ENCODE results near the gene SLC35B2.

The SLC35B2 gene

DNA sequence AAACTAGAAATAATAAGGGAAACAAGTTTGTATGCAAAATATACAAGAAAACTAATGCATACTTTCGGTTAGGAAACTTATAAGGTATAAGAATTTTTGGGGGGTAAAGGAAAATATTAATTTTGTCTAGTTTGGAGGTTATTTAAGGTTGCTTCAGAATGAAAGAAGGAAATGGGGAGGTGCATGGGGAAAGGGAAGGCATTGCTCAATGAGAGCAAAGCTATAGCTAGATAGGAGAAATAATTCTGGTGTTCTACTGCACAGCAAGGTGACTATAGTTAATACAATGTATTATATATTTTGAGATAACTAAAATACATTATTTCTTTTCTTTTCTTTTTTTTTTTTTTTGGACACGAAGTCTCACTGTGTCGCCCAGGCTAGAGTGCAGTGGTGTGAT, 46.0 kb downstream of the SLC35B2 start:
- Mint-ChIP-seq H3K4me1 (peaks cover 21% of the 10 kb centered on the region), H3K4me3 (no peak overlapping the region), H3K27me3 (ENCODE audit: low read depth) (peaks cover 4% of the 10 kb centered on the region), H3K36me3 (ENCODE audit: low read depth) (no peaks in the 10 kb centered on the region), H3K9me3 (no peaks in the 10 kb centered on the region), H3K27ac (no peak overlapping the region)
- TF ChIP-seq, protein P1, sequence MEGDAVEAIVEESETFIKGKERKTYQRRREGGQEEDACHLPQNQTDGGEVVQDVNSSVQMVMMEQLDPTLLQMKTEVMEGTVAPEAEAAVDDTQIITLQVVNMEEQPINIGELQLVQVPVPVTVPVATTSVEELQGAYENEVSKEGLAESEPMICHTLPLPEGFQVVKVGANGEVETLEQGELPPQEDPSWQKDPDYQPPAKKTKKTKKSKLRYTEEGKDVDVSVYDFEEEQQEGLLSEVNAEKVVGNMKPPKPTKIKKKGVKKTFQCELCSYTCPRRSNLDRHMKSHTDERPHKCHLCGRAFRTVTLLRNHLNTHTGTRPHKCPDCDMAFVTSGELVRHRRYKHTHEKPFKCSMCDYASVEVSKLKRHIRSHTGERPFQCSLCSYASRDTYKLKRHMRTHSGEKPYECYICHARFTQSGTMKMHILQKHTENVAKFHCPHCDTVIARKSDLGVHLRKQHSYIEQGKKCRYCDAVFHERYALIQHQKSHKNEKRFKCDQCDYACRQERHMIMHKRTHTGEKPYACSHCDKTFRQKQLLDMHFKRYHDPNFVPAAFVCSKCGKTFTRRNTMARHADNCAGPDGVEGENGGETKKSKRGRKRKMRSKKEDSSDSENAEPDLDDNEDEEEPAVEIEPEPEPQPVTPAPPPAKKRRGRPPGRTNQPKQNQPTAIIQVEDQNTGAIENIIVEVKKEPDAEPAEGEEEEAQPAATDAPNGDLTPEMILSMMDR (IDR thresholded peaks at IDR 0.05; ENCODE audit: unreplicated experiment in 3 of 3): no peak

DNA sequence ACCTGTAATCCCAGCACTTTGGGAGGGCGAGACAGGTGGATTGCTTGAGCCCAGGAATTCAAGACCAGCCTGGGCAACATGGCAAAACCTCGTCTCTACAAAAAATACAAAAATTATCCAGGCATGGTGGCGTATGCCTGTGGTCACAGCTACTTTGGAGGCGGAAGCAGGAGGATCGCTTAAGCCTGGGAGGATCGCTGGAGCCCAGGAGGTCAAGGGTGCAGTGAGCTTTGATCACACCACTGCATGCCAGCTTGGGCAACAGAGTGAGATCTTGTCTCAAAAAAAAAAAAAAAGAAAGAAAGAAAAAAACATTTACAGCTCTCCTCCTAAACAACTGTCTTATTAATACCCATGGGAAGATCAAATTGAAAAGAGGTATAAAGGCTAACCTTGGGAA, 49.4 kb downstream of the SLC35B2 start:
- Mint-ChIP-seq H3K9me3 (no peaks in the 10 kb centered on the region), H3K27ac (peak overlapping the region; percentile 2 to 31 (median 26)), H3K27me3 (ENCODE audit: low read depth) (peaks cover 4% of the 10 kb centered on the region), H3K4me1 (peaks cover 25% of the 10 kb centered on the region), H3K4me3 (no peak overlapping the region), H3K36me3 (ENCODE audit: low read depth) (no peaks in the 10 kb centered on the region)
- TF ChIP-seq, protein P1 (IDR thresholded peaks at IDR 0.05; ENCODE audit: unreplicated experiment in 3 of 3): no peak

Data from nephron (organoid).